DOHH2 (cell line): ENCODE results near the gene TRIM15.

Source experiments
- H3F3A ChIP-seq: fragments of 200-600 bp; sonication (generic), shearing (Covaris generic); 2 replicates; pipeline ENCODE4 v1.6.0; 2016; ENCODE audit warnings: antibody characterized with exemption, mild to moderate bottlenecking; ENCODE audit not compliant: control insufficient read depth, insufficient read depth
- H3K27ac ChIP-seq: fragments of 200-600 bp; sonication (generic); 2 replicates; pipeline ENCODE4 v1.5.1; 2014; ENCODE audit warnings: low read depth, mild to moderate bottlenecking, low read length, moderate library complexity
- H3K27me3 ChIP-seq: fragments of 200-600 bp; sonication (generic); 2 replicates; pipeline ENCODE4 v1.6.1; 2014; ENCODE audit warnings: mild to moderate bottlenecking, low read length, mixed read lengths; ENCODE audit not compliant: control insufficient read depth
- H3K36me3 ChIP-seq: fragments of 200-600 bp; sonication (generic); 2 replicates; pipeline ENCODE4 v1.6.1; 2014; ENCODE audit warnings: mild to moderate bottlenecking, low read length, moderate library complexity, mixed read lengths; ENCODE audit not compliant: control insufficient read depth
- H3K4me1 ChIP-seq: fragments of 200-600 bp; sonication (generic); 2 replicates; pipeline ENCODE4 v1.6.1; 2014; ENCODE audit warnings: mild to moderate bottlenecking, low read length, mixed read lengths; ENCODE audit not compliant: control insufficient read depth
- H3K4me2 ChIP-seq: fragments of 200-600 bp; sonication (generic); 2 replicates; pipeline ENCODE4 v1.6.0; 2014; ENCODE audit warnings: mild to moderate bottlenecking, low read length, moderate library complexity
- H3K4me3 ChIP-seq: fragments of 200-600 bp; sonication (generic); 2 replicates; pipeline ENCODE4 v1.5.1; 2014; ENCODE audit warnings: mild to moderate bottlenecking, low read length, mixed read lengths
- H3K79me2 ChIP-seq: fragments of 200-600 bp; sonication (generic); 2 replicates; pipeline ENCODE4 v1.6.1; 2014; ENCODE audit warnings: mild to moderate bottlenecking, low read length, mixed read lengths; ENCODE audit not compliant: control insufficient read depth
- H3K9me2 ChIP-seq: fragments of 200-600 bp; sonication (generic); replicated peaks from 2 replicates; pipeline ENCODE4 v1.6.1; 2014; ENCODE audit warnings: mild to moderate bottlenecking, low read length, mixed read lengths; ENCODE audit not compliant: control insufficient read depth
- H3K9me3 ChIP-seq: fragments of 200-600 bp; sonication (generic); 2 replicates; pipeline ENCODE4 v1.6.1; 2014; ENCODE audit warnings: antibody characterized with exemption, low read length, mixed read lengths; ENCODE audit not compliant: control insufficient read depth, insufficient read depth
- H4K20me1 ChIP-seq: fragments of 200-600 bp; sonication (generic); 2 replicates; pipeline ENCODE4 v1.6.0; 2014; ENCODE audit warnings: low read depth, mild to moderate bottlenecking, antibody characterized with exemption, low read length, moderate library complexity; ENCODE audit not compliant: control insufficient read depth, insufficient read depth
- CTCF ChIP-seq: fragments of 200-600 bp; sonication (generic); IDR thresholded peaks from one replicate; pipeline ENCODE4 v1.5.1; 2014; ENCODE audit warnings: antibody characterized with exemption, mild to moderate bottlenecking, low read depth, low read length; ENCODE audit not compliant: poor library complexity, severe bottlenecking
- EZH2phosphoT487 ChIP-seq: fragments of 200-600 bp; sonication (generic); IDR thresholded peaks from 2 replicates; pipeline ENCODE4 v1.6.1; 2017; ENCODE audit warnings: borderline replicate concordance, mild to moderate bottlenecking, antibody characterized with exemption, low read length, moderate library complexity, mixed read lengths

Gene TRIM15

DNA sequence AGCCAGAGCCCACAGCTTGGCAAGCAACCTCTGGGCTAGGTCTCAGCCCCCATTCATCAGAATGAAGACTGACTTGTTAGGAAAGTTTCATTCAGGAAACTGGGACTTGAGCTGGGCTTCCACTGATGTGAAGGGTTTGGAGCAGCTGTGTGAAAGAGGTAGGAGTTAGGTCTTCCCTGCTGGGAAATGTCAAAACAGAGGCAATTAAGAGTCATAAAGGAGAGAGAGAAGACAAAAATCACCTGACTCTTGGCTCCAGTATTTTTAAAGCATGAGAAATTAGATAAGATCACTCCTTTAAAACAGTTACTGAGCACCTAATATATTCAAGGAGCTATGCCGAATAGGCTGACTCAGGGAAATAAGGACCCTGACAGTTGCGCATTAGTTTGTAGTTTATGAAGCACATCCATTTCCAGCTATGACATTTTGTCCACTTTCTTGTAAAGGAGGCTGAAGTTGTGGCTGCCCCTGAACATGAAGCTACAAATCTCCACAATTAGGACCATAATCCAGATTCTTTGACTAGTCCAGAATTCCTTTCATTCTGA, 31.3 kb upstream of the TRIM15 start:
- TF ChIP-seq CTCF (no peak), EZH2phosphoT487 (no peak)
- Histone ChIP-seq H3K36me3 (no peaks in the 10 kb centered on the region), H3F3A (no peaks in the 10 kb centered on the region), H4K20me1 (no peaks in the 10 kb centered on the region), H3K4me3 (no peak overlapping the region), H3K27ac (no peak overlapping the region), H3K9me3 (no peaks in the 10 kb centered on the region), H3K4me2 (no peak overlapping the region), H3K4me1 (peaks cover 10% of the 10 kb centered on the region), H3K27me3 (peaks cover 58% of the 10 kb centered on the region), H3K9me2 (no peaks in the 10 kb centered on the region), H3K79me2 (no peaks in the 10 kb centered on the region)

- H3K27ac ChIP-seq, result no peak overlapping the region
These were observed 28.2 kb upstream of the TRIM15 start for GRCh38 chr6:30135147-30135546.

GRCh38 chr6:30135757-30136156, 27.6 kb upstream of the TRIM15 start, which contains the start of gene TRIM40:
Gene TRIM40 (plus strand): TSS chr6:30136140. CDS start chr6:30137037, 897 bp downstream.
- Histone ChIP-seq H3K79me2 (no peaks in the 10 kb centered on the region), H3F3A (no peaks in the 10 kb centered on the region), H3K27me3 (peaks cover 39% of the 10 kb centered on the region), H3K4me1 (peaks cover 9% of the 10 kb centered on the region), H3K4me3 (no peak within 1 kb of the TSS), H3K9me2 (no peaks in the 10 kb centered on the region), H4K20me1 (no peaks in the 10 kb centered on the region), H3K27ac (no peak within 1 kb of the TSS), H3K36me3 (no peaks in the 10 kb centered on the region), H3K9me3 (no peaks in the 10 kb centered on the region), H3K4me2 (no peak within 1 kb of the TSS)
- TF ChIP-seq CTCF, result no peak
- no peak for TF ChIP-seq EZH2phosphoT487

More at GRCh38 chr6:30135147-30135546, 28.2 kb upstream of the TRIM15 start:
- H3K4me2 ChIP-seq, result no peak overlapping the region
- no peak overlapping the region for H3K4me3 ChIP-seq
- H3K9me3 ChIP-seq, result no peaks in the 10 kb centered on the region
- no peaks in the 10 kb centered on the region for H4K20me1 ChIP-seq
- H3K4me1 ChIP-seq, result peaks cover 10% of the 10 kb centered on the region
- peaks cover 45% of the 10 kb centered on the region for H3K27me3 ChIP-seq
- H3K36me3 ChIP-seq, result no peaks in the 10 kb centered on the region
- H3F3A ChIP-seq, result no peaks in the 10 kb centered on the region
- no peaks in the 10 kb centered on the region for H3K9me2 ChIP-seq
- no peaks in the 10 kb centered on the region for H3K79me2 ChIP-seq
- TF ChIP-seq EZH2phosphoT487 (no peak), CTCF (no peak)
